GM19328 (cell line): ENCODE data around the gene KCTD3.

Experiments used
- ATAC-seq: cut with Tn5 transposase; IDR thresholded peaks from one replicate; pipeline ENCODE4 v1.9.1; 2021; ENCODE audit warnings: mild to moderate bottlenecking, moderate library complexity; ENCODE audit not compliant: unreplicated experiment

Gene KCTD3

GRCh38 chr1:215603319-215603718 is 36.2 kb downstream of the KCTD3 start:
- no peak for ATAC-seq

GRCh38 chr1:215605011-215605621 is 38.0 kb downstream of the KCTD3 start:
- ATAC-seq = no peak

GRCh38 chr1:215606036-215606435 is 38.9 kb downstream of the KCTD3 start:
- no peak for ATAC-seq

- ATAC-seq = no peak
Observed at GRCh38 chr1:215606564-215607168, 39.6 kb downstream of the KCTD3 start.

- no peak for ATAC-seq
Observed at GRCh38 chr1:215607412-215607811, 40.3 kb downstream of the KCTD3 start.

GRCh38 chr1:215608646-215609045 is 41.5 kb downstream of the KCTD3 start:
- no peak for ATAC-seq

- ATAC-seq = no peak
Observed at GRCh38 chr1:215612391-215612790, 45.3 kb downstream of the KCTD3 start.

GRCh38 chr1:215617979-215618378 is 50.9 kb downstream of the KCTD3 start:
- ATAC-seq = no peak

GRCh38 chr1:215623162-215623561 is 56.1 kb downstream of the KCTD3 start:
- no peak for ATAC-seq

- no peak for ATAC-seq
Observed at GRCh38 chr1:215625949-215626348, 58.8 kb downstream of the KCTD3 start.

GRCh38 chr1:215631040-215631439 is 63.9 kb downstream of the KCTD3 start:
- ATAC-seq = no peak

GRCh38 chr1:215631489-215631888 is 64.4 kb downstream of the KCTD3 start:
- no peak for ATAC-seq

- ATAC-seq = no peak
Observed at GRCh38 chr1:215635827-215636226, 68.7 kb downstream of the KCTD3 start.

- no peak for ATAC-seq
Observed at GRCh38 chr1:215636258-215636965, 69.3 kb downstream of the KCTD3 start.

GRCh38 chr1:215637041-215637573 is 70.0 kb downstream of the KCTD3 start:
- ATAC-seq = no peak

GRCh38 chr1:215640429-215641148 is 73.5 kb downstream of the KCTD3 start:
- ATAC-seq = no peak

GRCh38 chr1:215643592-215644321 is 76.7 kb downstream of the KCTD3 start:
- ATAC-seq = no peak

GRCh38 chr1:215645182-215645581 is 78.1 kb downstream of the KCTD3 start:
- ATAC-seq = no peak

GRCh38 chr1:215645861-215646260 is 78.8 kb downstream of the KCTD3 start:
- no peak for ATAC-seq

- ATAC-seq = no peak
Observed at GRCh38 chr1:215647738-215648137, 80.6 kb downstream of the KCTD3 start.

- ATAC-seq = no peak
Observed at GRCh38 chr1:215648957-215649356, 81.9 kb downstream of the KCTD3 start.
